ENCODE measurements around the gene NCOA1.

GRCh38 chr2:24680196-24680595 is 189.1 kb downstream of the NCOA1 start:
- no peak for TF ChIP-seq CTCF (IDR thresholded peaks at IDR 0.05)
- no peak for TF ChIP-seq POLR2A (IDR thresholded peaks at IDR 0.05)

Measured in vagina (tissue), 2 donors.